NAMALWA (cell line): Measurements from ENCODE around the gene ALK.
A peak's percentile ranks its signal among the peaks of the same experiment; 100 is the strongest.
"Not testable (repeated sequence)": the region's sequence is repeated elsewhere in the genome, so short reads cannot be mapped to it uniquely, and the experiment has no call there.

Experiments
- DNase-seq: peaks from one replicate; pipeline ENCODE4 v3.0.0-alpha.2; 2015; ENCODE audit warnings: low spot score

The ALK gene

DNA sequence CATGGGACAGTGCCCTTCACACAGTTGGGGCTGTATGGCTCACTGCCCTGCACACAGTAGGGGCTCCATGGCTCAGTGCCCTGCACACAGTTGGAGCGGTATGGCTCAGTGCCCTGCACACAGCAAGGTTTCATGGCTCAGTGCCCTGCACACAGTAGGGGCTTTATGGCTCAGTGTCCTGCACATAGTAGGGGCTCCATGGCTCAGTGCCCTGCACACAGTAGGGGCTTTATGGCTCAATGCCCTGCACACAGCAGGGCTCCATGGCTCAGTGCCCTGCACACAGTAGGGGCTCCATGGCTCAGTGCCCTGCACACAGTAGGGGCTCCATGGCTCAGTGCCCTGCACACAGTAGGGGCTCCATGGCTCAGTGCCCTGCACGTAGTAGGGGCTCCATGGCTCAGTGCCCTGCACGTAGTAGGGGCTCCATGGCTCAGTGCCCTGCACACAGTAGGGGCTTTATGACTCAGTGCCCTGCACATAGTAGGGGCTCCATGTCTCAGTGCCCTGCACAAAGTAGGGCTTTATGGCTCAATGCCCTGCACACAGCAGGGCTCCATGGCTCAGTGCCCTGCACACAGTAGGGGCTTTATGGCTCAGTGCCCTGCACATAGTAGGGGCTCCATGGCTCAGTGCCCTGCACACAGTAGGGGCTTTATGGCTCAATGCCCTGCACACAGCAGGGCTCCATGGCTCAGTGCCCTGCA is 676.2 kb downstream of the ALK start:
- DNase-seq, result not testable (repeated sequence)

- no peak for DNase-seq
Measured at GRCh38 chr2:29242621-29243375, 678.6 kb downstream of the ALK start.

GRCh38 chr2:29241955-29242565 is 679.3 kb downstream of the ALK start:
- DNase-seq, result no peak

DNA sequence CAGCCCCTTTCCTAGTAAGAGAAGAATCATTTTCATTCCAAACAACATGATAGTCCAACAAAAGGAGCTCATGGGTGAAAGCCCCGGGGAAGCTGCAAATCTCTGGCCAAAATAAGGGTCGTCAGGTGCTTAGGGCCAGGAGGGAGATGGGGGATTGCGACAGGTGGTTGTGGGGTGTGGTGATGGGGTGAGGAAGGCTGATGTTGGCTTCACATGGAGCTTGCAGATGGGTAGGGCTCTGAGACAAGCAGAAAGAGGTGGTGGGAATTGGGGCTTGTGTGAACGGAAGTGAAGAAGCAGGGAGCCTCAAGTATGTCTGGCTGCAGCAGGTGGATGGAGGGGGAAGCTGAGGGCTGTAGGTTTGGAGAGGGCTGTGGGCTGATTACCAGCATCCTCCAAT is 680.0 kb downstream of the ALK start:
- DNase-seq, result no peak

- no peak for DNase-seq
Measured at GRCh38 chr2:29240601-29241000, 680.8 kb downstream of the ALK start.

DNA sequence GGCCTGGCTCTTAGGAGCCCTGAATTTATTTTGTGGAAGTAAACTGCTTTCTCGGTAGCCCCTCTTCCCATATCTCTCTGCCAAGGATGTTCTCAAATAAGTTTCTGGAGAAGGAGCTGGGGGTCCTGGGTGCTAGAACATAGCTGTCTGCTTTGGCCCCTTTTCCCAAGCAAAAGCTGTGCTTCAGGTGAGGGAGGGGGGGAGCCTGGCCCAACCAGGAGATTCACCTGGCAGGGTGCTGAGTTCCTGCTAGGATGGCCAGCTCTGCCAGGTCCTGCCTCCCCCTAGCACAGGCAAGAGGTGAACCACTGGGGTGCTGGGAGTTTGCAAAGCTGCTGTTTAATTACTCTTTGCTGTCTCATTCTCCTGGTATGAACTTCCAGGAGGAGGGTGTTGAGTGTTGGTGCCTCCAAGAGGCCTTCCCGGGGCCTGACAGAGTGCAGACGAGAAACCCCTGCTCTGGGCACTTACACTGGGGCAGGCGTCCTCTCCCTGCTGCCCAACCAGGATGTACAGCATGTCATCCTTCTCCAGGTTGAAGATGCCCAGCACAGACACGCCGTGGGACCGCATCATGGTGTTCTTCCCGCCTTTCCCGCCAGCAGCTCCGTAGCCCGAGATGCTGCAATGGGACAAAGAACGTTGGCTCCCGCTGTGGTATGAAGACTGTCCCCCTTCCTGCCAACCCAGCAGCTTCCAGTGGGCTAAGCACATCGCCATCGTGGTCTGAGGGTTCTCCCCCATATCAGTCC is 682.0 kb downstream of the ALK start:
- no peak for DNase-seq

- peak; percentile 45 for DNase-seq
Measured at GRCh38 chr2:29238497-29238896, 682.9 kb downstream of the ALK start.

DNA sequence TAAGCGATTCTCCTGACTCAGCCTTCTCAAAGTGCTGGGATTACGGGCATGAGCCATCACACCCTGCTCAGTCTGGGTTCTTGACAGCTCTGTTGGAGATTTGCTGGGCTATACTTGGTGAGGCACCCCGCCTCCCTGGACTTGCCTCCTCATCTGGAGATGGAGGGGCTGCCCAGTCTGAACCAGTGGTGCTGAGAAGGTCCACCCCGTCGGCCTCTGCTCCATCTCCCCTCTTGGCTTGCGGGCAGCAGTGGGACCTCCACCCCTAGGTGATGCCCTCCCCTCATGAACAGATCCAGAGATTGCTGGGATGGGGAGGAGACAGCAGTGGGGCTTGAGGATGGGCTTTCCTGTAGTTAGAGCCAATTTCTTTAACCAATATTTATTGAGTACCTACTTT is 685.3 kb downstream of the ALK start:
- DNase-seq, result no peak

DNA sequence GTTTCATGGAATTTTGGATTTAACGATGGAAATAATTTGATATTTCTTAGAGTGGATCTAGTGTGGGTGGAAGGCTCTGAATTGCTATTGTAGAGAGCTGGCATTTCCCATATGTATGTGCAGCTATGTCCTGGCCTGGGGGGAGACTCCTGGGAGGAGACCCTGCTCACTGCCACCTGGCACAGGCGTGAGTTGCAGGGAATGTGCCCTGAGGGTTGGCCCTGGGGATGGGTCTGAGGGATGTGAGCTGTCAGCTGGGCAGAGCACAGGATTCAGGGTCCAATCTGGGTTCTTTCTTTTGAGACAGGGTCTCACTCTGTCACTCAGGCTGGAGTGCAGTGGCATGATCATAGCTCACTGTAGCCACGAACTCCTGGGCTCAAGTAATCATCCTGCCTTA is 686.0 kb downstream of the ALK start:
- no peak for DNase-seq

- no peak for DNase-seq
Measured at GRCh38 chr2:29233428-29233827, 688.0 kb downstream of the ALK start.

DNA sequence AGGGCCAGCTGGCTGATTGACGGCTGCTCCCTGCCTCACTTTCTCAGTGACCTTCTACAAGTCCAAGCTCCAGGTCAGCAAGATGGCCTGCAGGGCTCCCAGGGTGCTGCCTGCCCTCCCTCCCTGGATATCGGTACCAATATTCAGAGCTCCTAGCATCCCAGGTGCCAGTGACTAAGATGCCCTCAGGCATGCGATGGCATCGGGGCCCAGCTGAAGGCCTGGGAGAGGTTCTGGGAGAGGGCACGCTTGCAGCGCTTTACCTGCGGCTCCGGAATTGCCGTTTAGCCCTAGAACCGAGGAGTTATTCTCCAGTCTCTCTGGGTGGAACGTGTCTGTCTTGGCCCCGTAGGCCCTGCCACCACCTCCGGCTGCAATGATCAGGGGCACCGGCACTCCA is 689.3 kb downstream of the ALK start:
- no peak for DNase-seq

- no peak for DNase-seq
Measured at GRCh38 chr2:29229640-29230039, 691.7 kb downstream of the ALK start.

DNA sequence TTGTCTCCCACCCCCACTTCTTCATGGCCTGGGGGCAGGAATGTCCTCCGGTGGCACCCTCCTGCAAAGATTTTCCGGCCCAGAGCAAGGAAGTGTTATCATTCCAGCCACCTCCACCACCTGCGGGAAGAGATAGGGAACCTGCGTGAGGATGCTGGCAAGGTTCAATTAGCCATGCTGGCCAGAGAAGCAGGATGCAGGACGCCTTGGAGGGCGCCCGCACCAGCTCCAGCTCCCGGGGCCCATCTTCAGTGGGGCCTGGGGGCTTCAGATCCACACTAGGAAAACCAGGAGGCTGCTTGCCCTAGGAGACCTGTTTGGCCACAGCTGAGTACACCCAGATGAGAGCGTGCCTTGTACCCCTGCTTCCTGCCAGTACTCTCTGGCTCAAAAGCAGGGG is 692.4 kb downstream of the ALK start:
- no peak for DNase-seq

GRCh38 chr2:29227935-29228675 is 693.3 kb downstream of the ALK start:
- DNase-seq, result no peak

DNA sequence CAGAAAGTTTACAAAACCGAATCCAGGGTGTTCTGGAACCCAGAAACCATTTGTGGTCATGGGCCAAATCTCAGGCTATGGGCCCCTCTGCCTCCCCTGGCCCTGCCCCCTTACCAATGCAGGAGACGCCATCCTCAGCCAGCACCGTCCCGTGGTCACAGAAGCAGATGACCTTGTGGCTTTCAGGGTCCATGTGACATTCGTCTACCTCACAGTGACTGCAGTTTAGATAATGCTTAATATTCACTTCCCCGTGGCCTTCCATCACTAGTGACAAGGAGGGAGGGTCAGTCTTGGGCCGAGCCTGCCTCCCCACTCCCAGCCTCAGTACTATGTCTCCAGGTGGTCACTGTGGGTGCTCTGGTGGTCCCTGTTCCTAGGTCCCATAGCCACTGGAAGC is 694.6 kb downstream of the ALK start:
- no peak for DNase-seq

DNA sequence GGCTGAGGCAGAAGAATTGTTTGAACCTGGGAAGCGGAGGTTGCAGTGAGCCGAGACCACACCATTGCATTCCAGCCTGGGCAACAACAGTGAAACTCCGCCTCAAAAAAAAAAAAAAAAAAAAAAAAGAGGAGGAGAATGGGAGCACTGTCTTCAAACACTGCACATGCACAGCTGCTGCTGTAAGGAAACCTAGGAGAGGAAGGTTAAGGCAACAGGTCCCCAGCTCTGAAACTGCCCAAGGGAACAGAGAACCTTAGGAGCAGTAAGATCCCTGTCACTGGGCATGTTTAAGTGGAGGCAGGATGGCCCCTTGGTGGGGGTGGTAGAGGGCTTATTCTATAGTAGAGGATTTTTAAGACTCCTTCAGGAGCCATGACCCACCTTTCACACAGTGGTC is 695.0 kb downstream of the ALK start:
- DNase-seq, result no peak

DNA sequence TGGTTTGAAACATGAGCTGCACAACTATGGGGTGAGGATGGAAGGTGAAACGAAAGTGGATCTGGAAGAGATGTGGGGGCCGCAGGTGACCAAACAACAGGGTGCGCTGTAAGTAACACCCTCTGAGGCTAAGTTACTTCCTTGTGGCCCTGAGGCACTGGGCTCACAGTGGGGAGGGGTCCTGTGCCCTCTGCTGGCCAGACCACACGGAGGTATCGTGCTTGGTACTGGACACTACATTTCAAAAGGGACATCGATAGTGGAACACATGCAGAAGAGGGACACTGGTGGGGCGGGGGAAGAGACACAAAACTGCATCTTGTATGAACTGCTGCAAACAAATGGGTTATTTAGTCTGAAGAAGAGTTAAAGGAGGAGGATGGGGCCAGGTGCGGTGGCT is 695.6 kb downstream of the ALK start:
- no peak for DNase-seq

DNA sequence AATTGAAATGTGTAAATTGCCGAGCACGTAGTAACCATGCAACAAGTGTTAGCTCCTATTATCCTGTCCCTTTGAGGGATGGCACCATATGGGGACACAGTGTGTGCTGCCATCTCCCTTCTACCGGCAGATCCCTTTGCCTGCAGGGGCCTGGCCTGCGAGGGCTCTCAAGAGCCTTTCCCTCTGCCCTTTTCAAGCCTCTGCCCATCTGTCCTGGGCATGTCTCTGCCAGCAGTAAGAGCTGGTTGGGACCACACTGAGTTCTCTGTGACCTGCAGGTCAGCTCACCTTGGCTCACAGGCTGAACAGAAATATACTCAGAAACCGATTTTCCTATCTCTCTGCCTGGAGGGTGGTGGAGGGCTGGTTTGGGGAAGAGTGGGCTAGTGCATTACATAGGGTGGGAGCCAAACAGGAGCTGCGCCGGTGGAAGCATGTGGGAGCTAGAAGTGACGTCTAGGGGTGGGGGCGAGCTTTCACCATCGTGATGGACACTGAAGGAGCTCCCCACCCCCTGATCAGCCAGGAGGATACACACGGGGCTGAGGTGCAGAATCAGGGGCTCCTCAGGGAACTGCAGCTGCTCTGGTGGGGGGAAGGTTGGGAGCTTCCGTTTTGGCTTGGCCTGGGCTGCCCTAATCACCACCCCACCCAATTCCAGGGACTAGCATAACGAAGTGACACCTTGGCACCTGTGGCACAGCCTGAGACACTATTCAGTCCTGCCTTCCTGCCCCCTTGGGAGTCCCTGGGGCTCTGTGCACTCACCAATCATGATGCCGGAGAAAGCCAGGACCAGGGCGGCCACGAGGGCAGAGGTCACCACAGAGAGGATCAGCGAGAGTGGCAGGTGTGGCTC is 696.5 kb downstream of the ALK start:
- DNase-seq, result no peak

DNA sequence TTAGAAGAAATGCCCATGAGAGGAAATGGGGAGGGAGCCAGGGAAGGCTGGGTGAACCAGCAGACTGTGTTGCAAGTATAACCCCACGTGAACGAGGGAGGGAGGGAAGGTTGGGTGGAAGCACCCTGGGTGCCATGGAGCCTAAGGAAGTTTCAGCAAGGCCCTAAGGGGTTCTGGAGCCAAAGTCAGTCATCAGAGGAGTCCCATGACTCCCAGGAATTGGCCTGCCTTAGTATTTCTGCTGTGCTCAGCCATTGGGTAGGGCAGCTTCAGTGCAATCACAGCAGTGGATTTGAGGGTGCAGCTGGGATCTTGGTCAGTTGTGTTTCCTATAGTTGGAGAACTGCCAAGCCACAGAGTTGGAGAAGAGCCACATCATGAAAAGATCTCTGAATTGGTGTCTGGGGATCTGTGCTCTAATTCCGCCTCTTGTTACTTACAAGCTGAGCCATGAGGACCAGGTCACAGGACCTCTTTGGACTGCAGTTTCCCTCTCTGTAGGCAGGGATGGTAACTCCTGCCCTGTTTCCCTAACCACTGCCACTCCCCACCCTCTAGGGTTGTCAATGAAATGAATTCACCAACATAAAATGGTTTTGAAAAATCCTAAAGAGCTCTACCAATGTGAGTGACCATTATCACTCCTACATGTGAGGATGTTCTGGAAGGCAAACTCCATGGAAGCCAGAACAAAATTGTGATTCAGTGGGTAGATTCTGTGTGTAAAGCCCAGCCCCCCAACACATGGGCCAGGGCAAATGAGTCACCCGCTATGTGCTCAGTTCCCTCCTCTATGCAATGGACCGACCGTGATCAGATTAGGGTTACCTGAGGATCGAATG is 697.3 kb downstream of the ALK start:
- no peak for DNase-seq

GRCh38 chr2:29223257-29223656 is 698.1 kb downstream of the ALK start:
- no peak for DNase-seq
